Measurements from ENCODE around the gene HSF4. TPM values are rescaled to one million over a fixed set of nuclear protein-coding genes. Genes with fewer than 3 reads are reported as not detected.

Gene HSF4
- total RNA-seq, 1 experiment from 2014 or later: 38.6 TPM

DNA sequence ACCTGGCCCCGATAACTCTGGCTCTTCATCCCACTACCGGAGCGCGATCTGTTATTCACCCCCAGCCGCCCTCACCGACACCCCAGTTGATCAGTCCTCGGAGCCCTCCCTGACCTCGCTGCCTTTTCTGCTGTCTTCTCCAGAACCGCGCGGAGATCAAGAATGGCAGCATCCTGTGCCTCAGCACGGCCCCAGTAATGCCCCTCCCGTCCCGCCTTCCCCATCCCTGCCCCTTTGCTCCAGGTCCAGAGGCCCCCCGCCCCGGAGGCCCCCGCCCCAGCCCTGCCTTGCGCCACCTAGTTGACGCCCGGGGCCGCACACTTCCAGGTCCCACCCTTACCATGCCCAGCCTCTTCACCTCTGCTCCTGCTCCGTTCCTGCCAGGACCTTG, 35.3 kb downstream of the HSF4 start:
- CTCF ChIA-PET: interaction anchor here (0.6 kb wide), 1 partner anchor 232 kb away, joined by 5 read pairs; no protein-coding TSS in a partner anchor
- H3K9me3 ChIP-seq (ENCODE audit: control insufficient read depth, insufficient read depth, low read depth, low read length): no peaks in the 10 kb centered on the region
- H3K4me3 ChIP-seq (ENCODE audit: low read depth in 2 of 2, low read length in 2 of 2): no peak overlapping the region
- BruUV-seq (replicated peaks): no TSS peak
- intact Hi-C loops (cut with micrococcal nuclease; ENCODE audit: unreplicated experiment) (no loop called here), in situ Hi-C loops (cut with HindIII; ENCODE audit: low pct_unique_long_range_greater_than_20kb, low sequenced_read_pairs) (no loop called here)
- DNase-seq (ENCODE audit: low read depth, low spot score) (no peak), ATAC-seq (no peak)
- POLR2A ChIA-PET: no interaction called here
- H3K27ac ChIP-seq (ENCODE audit: low read length): no peak overlapping the region
- H3K4me1 ChIP-seq (ENCODE audit: control insufficient read depth, insufficient read depth, low read length): peaks cover 14% of the 10 kb centered on the region
- no peaks in the 10 kb centered on the region for H3K27me3 ChIP-seq (ENCODE audit: control insufficient read depth, insufficient read depth, low read length)
- peaks cover 3% of the 10 kb centered on the region for H3K36me3 ChIP-seq (ENCODE audit: control insufficient read depth, insufficient read depth, low read length)
- TF ChIP-seq TCF7L2 (IDR thresholded peaks at IDR 0.05; ENCODE audit: low read depth, low read length) (no peak), POLR2AphosphoS5 (IDR thresholded peaks at IDR 0.05; ENCODE audit: low read depth, low read length) (no peak), SIN3A (IDR thresholded peaks at IDR 0.05; ENCODE audit: borderline replicate concordance, insufficient read depth, low read depth, low read length) (no peak)
- TF ChIP-seq, protein P1, sequence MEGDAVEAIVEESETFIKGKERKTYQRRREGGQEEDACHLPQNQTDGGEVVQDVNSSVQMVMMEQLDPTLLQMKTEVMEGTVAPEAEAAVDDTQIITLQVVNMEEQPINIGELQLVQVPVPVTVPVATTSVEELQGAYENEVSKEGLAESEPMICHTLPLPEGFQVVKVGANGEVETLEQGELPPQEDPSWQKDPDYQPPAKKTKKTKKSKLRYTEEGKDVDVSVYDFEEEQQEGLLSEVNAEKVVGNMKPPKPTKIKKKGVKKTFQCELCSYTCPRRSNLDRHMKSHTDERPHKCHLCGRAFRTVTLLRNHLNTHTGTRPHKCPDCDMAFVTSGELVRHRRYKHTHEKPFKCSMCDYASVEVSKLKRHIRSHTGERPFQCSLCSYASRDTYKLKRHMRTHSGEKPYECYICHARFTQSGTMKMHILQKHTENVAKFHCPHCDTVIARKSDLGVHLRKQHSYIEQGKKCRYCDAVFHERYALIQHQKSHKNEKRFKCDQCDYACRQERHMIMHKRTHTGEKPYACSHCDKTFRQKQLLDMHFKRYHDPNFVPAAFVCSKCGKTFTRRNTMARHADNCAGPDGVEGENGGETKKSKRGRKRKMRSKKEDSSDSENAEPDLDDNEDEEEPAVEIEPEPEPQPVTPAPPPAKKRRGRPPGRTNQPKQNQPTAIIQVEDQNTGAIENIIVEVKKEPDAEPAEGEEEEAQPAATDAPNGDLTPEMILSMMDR (IDR thresholded peaks at IDR 0.05): no peak; the same call in 1 of the 2 replicates
- TF ChIP-seq, protein P2, sequence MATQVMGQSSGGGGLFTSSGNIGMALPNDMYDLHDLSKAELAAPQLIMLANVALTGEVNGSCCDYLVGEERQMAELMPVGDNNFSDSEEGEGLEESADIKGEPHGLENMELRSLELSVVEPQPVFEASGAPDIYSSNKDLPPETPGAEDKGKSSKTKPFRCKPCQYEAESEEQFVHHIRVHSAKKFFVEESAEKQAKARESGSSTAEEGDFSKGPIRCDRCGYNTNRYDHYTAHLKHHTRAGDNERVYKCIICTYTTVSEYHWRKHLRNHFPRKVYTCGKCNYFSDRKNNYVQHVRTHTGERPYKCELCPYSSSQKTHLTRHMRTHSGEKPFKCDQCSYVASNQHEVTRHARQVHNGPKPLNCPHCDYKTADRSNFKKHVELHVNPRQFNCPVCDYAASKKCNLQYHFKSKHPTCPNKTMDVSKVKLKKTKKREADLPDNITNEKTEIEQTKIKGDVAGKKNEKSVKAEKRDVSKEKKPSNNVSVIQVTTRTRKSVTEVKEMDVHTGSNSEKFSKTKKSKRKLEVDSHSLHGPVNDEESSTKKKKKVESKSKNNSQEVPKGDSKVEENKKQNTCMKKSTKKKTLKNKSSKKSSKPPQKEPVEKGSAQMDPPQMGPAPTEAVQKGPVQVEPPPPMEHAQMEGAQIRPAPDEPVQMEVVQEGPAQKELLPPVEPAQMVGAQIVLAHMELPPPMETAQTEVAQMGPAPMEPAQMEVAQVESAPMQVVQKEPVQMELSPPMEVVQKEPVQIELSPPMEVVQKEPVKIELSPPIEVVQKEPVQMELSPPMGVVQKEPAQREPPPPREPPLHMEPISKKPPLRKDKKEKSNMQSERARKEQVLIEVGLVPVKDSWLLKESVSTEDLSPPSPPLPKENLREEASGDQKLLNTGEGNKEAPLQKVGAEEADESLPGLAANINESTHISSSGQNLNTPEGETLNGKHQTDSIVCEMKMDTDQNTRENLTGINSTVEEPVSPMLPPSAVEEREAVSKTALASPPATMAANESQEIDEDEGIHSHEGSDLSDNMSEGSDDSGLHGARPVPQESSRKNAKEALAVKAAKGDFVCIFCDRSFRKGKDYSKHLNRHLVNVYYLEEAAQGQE (IDR thresholded peaks at IDR 0.05; ENCODE audit: insufficient read depth in 1 of 2, low read depth in 2 of 2, low read length in 1 of 2): no peak

GRCh38 chr16:67200491-67200890, 35.9 kb downstream of the HSF4 start:
- Histone ChIP-seq H3K36me3 (ENCODE audit: control insufficient read depth, insufficient read depth, low read length) (peaks cover under 1% of the 10 kb centered on the region), H3K4me3 (ENCODE audit: low read depth in 2 of 2, low read length in 2 of 2) (no peak overlapping the region), H3K9me3 (ENCODE audit: control insufficient read depth, insufficient read depth, low read depth, low read length) (no peaks in the 10 kb centered on the region), H3K27ac (ENCODE audit: low read length) (no peak overlapping the region), H3K4me1 (ENCODE audit: control insufficient read depth, insufficient read depth, low read length) (peaks cover 14% of the 10 kb centered on the region), H3K27me3 (ENCODE audit: control insufficient read depth, insufficient read depth, low read length) (no peaks in the 10 kb centered on the region)
- DNase-seq (ENCODE audit: low read depth, low spot score) (no peak), ATAC-seq (no peak)
- in situ Hi-C loops (cut with HindIII; ENCODE audit: low pct_unique_long_range_greater_than_20kb, low sequenced_read_pairs) (no loop called here), intact Hi-C loops (cut with micrococcal nuclease; ENCODE audit: unreplicated experiment) (no loop called here)
- ChIA-PET POLR2A (no interaction called here), CTCF (interaction anchor here (0.6 kb wide), 1 partner anchor 231 kb away, joined by 5 read pairs; no protein-coding TSS in a partner anchor)
- BruUV-seq (replicated peaks): no TSS peak
- TF ChIP-seq POLR2AphosphoS5 (IDR thresholded peaks at IDR 0.05; ENCODE audit: low read depth, low read length) (no peak), SIN3A (IDR thresholded peaks at IDR 0.05; ENCODE audit: borderline replicate concordance, insufficient read depth, low read depth, low read length) (no peak), TCF7L2 (IDR thresholded peaks at IDR 0.05; ENCODE audit: low read depth, low read length) (no peak)
- TF ChIP-seq, protein P2 (IDR thresholded peaks at IDR 0.05; ENCODE audit: insufficient read depth in 1 of 2, low read depth in 2 of 2, low read length in 1 of 2): no peak
- TF ChIP-seq, protein P1 (IDR thresholded peaks at IDR 0.05): no peak

Measured in Panc1 (cell line).